SK-N-SH (cell line): ENCODE results near the gene ATP6V0C. TPM values are rescaled to one million over a fixed set of nuclear protein-coding genes. Genes with fewer than 3 reads are reported as not detected.

Experiments
- CTCF ChIA-PET: fragments of 300-600, 350-600 bp; formaldehyde crosslinking; extraction: SDS; loops from one replicate; lab custom pipeline; 2021; lab: Yijun Ruan, JAX
- POLR2A ChIA-PET: fragments of 350-600 bp; sonication (Branson Sonifier 250); formaldehyde crosslinking; extraction: SDS; loops from one replicate; lab custom pipeline; 2020; ENCODE audit warnings: antibody characterized with exemption, inconsistent platforms; lab: Yijun Ruan, JAX
- DNase-seq: peaks from one replicate; pipeline ENCODE4 v3.0.0; 2012
- H2AFZ ChIP-seq: fragments of 200-600 bp; sonication (generic); 2 replicates; pipeline ENCODE4 v1.8.1; 2016; ENCODE audit warnings: antibody characterized with exemption, mild to moderate bottlenecking, low read depth
- H3F3A ChIP-seq: fragments of 200-600 bp; sonication (generic); replicated peaks from 2 replicates; pipeline ENCODE3; 2016; ENCODE audit warnings: antibody characterized with exemption, mild to moderate bottlenecking; ENCODE audit not compliant: insufficient read depth
- H3K27ac ChIP-seq, 2 experiments: fragments of 200-500 bp in 1 of 2; fragments of 200-600 bp in 1 of 2; sonication (Bioruptor generic) in 1 of 2; sonication (generic), shearing (Covaris generic) in 1 of 2; 2 replicates each; pipeline versions ENCODE4 v1.5.1 to v1.6.1; 2014 to 2016; ENCODE audit warnings: low read depth in 2 of 2, inconsistent platforms in 1 of 2, low read length in 1 of 2, mild to moderate bottlenecking in 1 of 2, mixed read lengths in 1 of 2
- H3K27me3 ChIP-seq: fragments of 200-600 bp; sonication (generic), shearing (Covaris generic); 2 replicates; pipeline ENCODE4 v1.6.1; 2016; ENCODE audit warnings: mixed run types; ENCODE audit not compliant: insufficient read depth
- H3K36me3 ChIP-seq, 2 experiments: fragments of 200-500 bp in 1 of 2; fragments of 200-600 bp in 1 of 2; sonication (Bioruptor generic) in 1 of 2; sonication (generic) in 1 of 2; replicated peaks in 1 of 2; 2 replicates each; pipeline versions ENCODE3 to v1.5.1; 2014 to 2016; ENCODE audit warnings: low read length in 1 of 2, mild to moderate bottlenecking in 1 of 2; ENCODE audit not compliant: insufficient read depth in 2 of 2, control insufficient read depth in 1 of 2
- H3K4me1 ChIP-seq, 2 experiments: fragments of 200-500 bp in 1 of 2; fragments of 200-600 bp in 1 of 2; sonication (Bioruptor generic) in 1 of 2; sonication (generic), shearing (Covaris generic) in 1 of 2; 2 replicates each; pipeline versions ENCODE4 v1.5.1 to v1.6.1; 2014 to 2016; ENCODE audit warnings: low read depth in 1 of 2, low read length in 1 of 2, mixed run types in 1 of 2; ENCODE audit not compliant: insufficient read depth in 2 of 2, control insufficient read depth in 1 of 2
- H3K4me2 ChIP-seq: fragments of 200-600 bp; sonication (generic), shearing (Covaris generic); 2 replicates; pipeline ENCODE4 v1.6.1; 2017; ENCODE audit warnings: mixed run types
- H3K4me3 ChIP-seq, 2 experiments: fragments of 200-500 bp in 1 of 2; fragments of 200-600 bp in 1 of 2; sonication (Bioruptor generic) in 1 of 2; sonication (generic), shearing (Covaris generic) in 1 of 2; 2 replicates each; pipeline versions ENCODE4 v1.5.1 to v1.8.1; 2014 to 2016; ENCODE audit warnings: low read depth in 2 of 2, inconsistent platforms in 1 of 2, low read length in 1 of 2, mild to moderate bottlenecking in 1 of 2, mixed read lengths in 1 of 2, moderate library complexity in 1 of 2
- H3K79me2 ChIP-seq: fragments of 200-600 bp; sonication (generic); 2 replicates; pipeline ENCODE4 v1.8.1; 2017; ENCODE audit warnings: mild to moderate bottlenecking; ENCODE audit not compliant: insufficient read depth
- H3K9ac ChIP-seq: fragments of 200-600 bp; sonication (generic); 2 replicates; pipeline ENCODE4 v1.6.1; 2017; ENCODE audit warnings: mixed run types
- H3K9me2 ChIP-seq: fragments of 200-600 bp; sonication (generic); 2 replicates; pipeline ENCODE4 v1.6.1; 2017; ENCODE audit warnings: mixed run types
- H3K9me3 ChIP-seq: fragments of 200-600 bp; sonication (generic); 2 replicates; pipeline ENCODE4 v1.6.1; 2017; ENCODE audit warnings: mixed run types, mild to moderate bottlenecking, moderate library complexity
- H4K20me1 ChIP-seq: fragments of 200-600 bp; sonication (generic); 2 replicates; pipeline ENCODE4 v1.6.1; 2017; ENCODE audit warnings: mild to moderate bottlenecking, mixed run types; ENCODE audit not compliant: insufficient read depth
- CHD2 ChIP-seq: fragments of 150-350 bp; IDR thresholded peaks from 2 replicates; pipeline ENCODE4 v1.6.1; 2018; ENCODE audit warnings: low read length; ENCODE audit not compliant: partially characterized antibody
- CTCF ChIP-seq: fragments of 200-600 bp; sonication (generic); IDR thresholded peaks from 2 replicates; pipeline ENCODE4 v1.6.1; 2017; ENCODE audit warnings: antibody characterized with exemption, mild to moderate bottlenecking, moderate library complexity
- FOXJ3 ChIP-seq: sonication (generic); formaldehyde crosslinking; IDR thresholded peaks from 2 replicates; pipeline ENCODE4 v1.5.1; 2020; ENCODE audit warnings: mild to moderate bottlenecking, missing genetic modification reagents
- FOXM1 ChIP-seq: IDR thresholded peaks from 2 replicates; pipeline ENCODE4 v1.4.0; 2012; ENCODE audit warnings: low read depth, mild to moderate bottlenecking
- GABPA ChIP-seq: IDR thresholded peaks from 2 replicates; pipeline ENCODE4 v1.4.0; 2012; ENCODE audit warnings: low read depth, mild to moderate bottlenecking
- GATA2 ChIP-seq: sonication (generic); formaldehyde crosslinking; IDR thresholded peaks from 2 replicates; pipeline ENCODE4 v1.5.0; 2020; ENCODE audit warnings: mild to moderate bottlenecking, missing genetic modification reagents
- NRF1 ChIP-seq: IDR thresholded peaks from 2 replicates; pipeline ENCODE4 v1.6.1; 2012; ENCODE audit warnings: low read depth, mild to moderate bottlenecking, low read length
- RAD21 ChIP-seq: IDR thresholded peaks from 2 replicates; pipeline ENCODE4 v1.6.1; 2012; ENCODE audit warnings: mild to moderate bottlenecking, low read length
- RFX5 ChIP-seq: IDR thresholded peaks from 2 replicates; pipeline ENCODE4 v1.6.1; 2012; ENCODE audit warnings: mild to moderate bottlenecking, improper control_type of control experiment, low read length
- SIN3A ChIP-seq: IDR thresholded peaks from 2 replicates; pipeline ENCODE4 v1.6.1; 2012; ENCODE audit warnings: low read depth, mild to moderate bottlenecking, low read length, moderate library complexity, borderline replicate concordance
- TCF12 ChIP-seq: IDR thresholded peaks from 2 replicates; pipeline ENCODE4 v1.4.0; 2012
- USF2 ChIP-seq: fragments of 150-350 bp; IDR thresholded peaks from 2 replicates; pipeline ENCODE4 v1.6.1; 2017; ENCODE audit warnings: antibody characterized with exemption, low read length, low read depth, borderline replicate concordance
- YY1 ChIP-seq: IDR thresholded peaks from 2 replicates; pipeline ENCODE4 v1.4.0; 2012; ENCODE audit warnings: low read depth, mild to moderate bottlenecking
- ZBTB33 ChIP-seq: IDR thresholded peaks from 2 replicates; pipeline ENCODE4 v1.4.0; 2012; ENCODE audit warnings: low read depth, borderline replicate concordance
- WGBS: methylation state at CpG from one replicate; pipeline ENCODE4 v1.1.6; 2017; ENCODE audit warnings: low lambda C conversion rate; 5-methylcytosine and 5-hydroxymethylcytosine counted together
- polyA plus RNA-seq, 3 experiments: library from polyadenylated mRNA; depleted of rRNA; stranded (reverse); fragments of >200 nt; gene quantifications; 2 replicates each; pipeline ENCODE4 v1.2.3, GENCODE V29; 2012

The ATP6V0C gene
- polyA plus RNA-seq, 1 of the 3 experiments (the other 2 are of a cell fraction), result 80.1 TPM

- Histone ChIP-seq H3K27ac (no peak overlapping the region), H3K36me3 (no peaks in the 10 kb centered on the region), H3K9ac (no peak overlapping the region), H3K9me3 (no peaks in the 10 kb centered on the region), H3K9me2 (no peaks in the 10 kb centered on the region), H3K4me1 (peaks cover 0 to 15% of the 10 kb centered on the region in 2 experiments; a peak in 1 of 4 replicates), H2AFZ (no peak overlapping the region), H3F3A (no peaks in the 10 kb centered on the region), H3K79me2 (no peaks in the 10 kb centered on the region)
- CTCF ChIA-PET, result interaction anchor here (1.0 to 12.7 kb wide), 2 partner anchors 11 to 15 kb away, joined by 3 to 95 read pairs; partner anchors contain the start of gene TBC1D24
- 94% methylated on average over 8 of the region's 16 CpGs for WGBS
- DNase-seq, result no peak
- TF ChIP-seq ZBTB33 (no peak), RAD21 (no peak), SIN3A (no peak), USF2 (no peak), GABPA (no peak), CTCF (no peak), RFX5 (no peak), FOXJ3 (CRISPR knock-in tag) (no peak), CHD2 (no peak), NRF1 (no peak), TCF12 (no peak), GATA2 (CRISPR knock-in tag) (no peak), FOXM1 (no peak), YY1 (no peak)
- TF ChIP-seq, all 33 proteins: peak for 0
- H3K4me2 ChIP-seq, result no peak overlapping the region
- H3K27me3 ChIP-seq, result no peaks in the 10 kb centered on the region
- no peaks in the 10 kb centered on the region for H4K20me1 ChIP-seq
- H3K4me3 ChIP-seq, result no peak overlapping the region
- POLR2A ChIA-PET, result no interaction called here
These were observed 24.2 kb upstream of the ATP6V0C start for GRCh38 chr16:2489581-2489980.
